Activated naive CD4-positive, alpha-beta T cell treated with anti-CD3 and anti-CD28 coated beads for 36 hours (primary cell): Measurements from ENCODE around the gene PEAK1. TPM values are rescaled to one million over a fixed set of nuclear protein-coding genes. Genes with fewer than 3 reads are reported as not detected.
A peak's percentile ranks its signal among the peaks of the same experiment; 100 is the strongest.

Source experiments
- CTCF ChIA-PET: fragments of 350-600 bp; sonication (Branson Sonifier 250); formaldehyde crosslinking; loops from one replicate; lab custom pipeline; 2021; ENCODE audit warnings: antibody characterized with exemption; lab: Charles Lee
- DNase-seq: peaks from one replicate; pipeline ENCODE4 v3.0.0-alpha.2; 2020
- H3K27ac Mint-ChIP-seq: one replicate; pipeline ENCODE4 v1.8.0; 2021; ENCODE audit warnings: mild to moderate bottlenecking, mixed read lengths
- H3K27me3 Mint-ChIP-seq: one replicate; pipeline ENCODE4 v1.8.0; 2021; ENCODE audit warnings: low read depth, mixed read lengths
- H3K36me3 Mint-ChIP-seq: one replicate; pipeline ENCODE4 v1.8.0; 2021; ENCODE audit warnings: low read depth, mixed read lengths
- H3K4me1 Mint-ChIP-seq: one replicate; pipeline ENCODE4 v1.8.0; 2021; ENCODE audit warnings: low read depth, mixed read lengths
- H3K4me3 Mint-ChIP-seq: one replicate; pipeline ENCODE4 v1.8.0; 2021; ENCODE audit warnings: mild to moderate bottlenecking, moderate library complexity, mixed read lengths
- H3K9me3 Mint-ChIP-seq: one replicate; pipeline ENCODE4 v1.8.0; 2021; ENCODE audit warnings: mixed read lengths
- intact Hi-C: fragments of 100-400 bp; cut with micrococcal nuclease; formaldehyde crosslinking; loops from one replicate; pipeline ENCODE4 v1.15.1; 2023
- total RNA-seq, 2 experiments: library from RNA; stranded (reverse); gene quantifications; one replicate each; pipeline ENCODE4 v1.2.3, GENCODE V29; 2021

The PEAK1 gene
- total RNA-seq, 2 experiments from 2014 or later = 26.6 to 28.0 TPM

GRCh38 chr15:77420610-77421369 is 886 bp upstream of the PEAK1 start, which contains the start of gene HMG20A:
Gene HMG20A, plus strand, starts transcription at chr15:77420888. Its CDS starts 37,520 bp downstream, at chr15:77458408.
- DNase-seq = peak; percentile 64
- H3K4me3 Mint-ChIP-seq = peak within 1 kb of the TSS; percentile 95
- CTCF ChIA-PET = interaction anchor here (1.3 kb wide), 1 partner anchor 9 kb away, joined by 4 read pairs; no protein-coding TSS in a partner anchor
- no peaks in the 10 kb centered on the region for H3K27me3 Mint-ChIP-seq
- peak within 1 kb of the TSS; percentile 98 for H3K27ac Mint-ChIP-seq
- intact Hi-C loops = loop anchor here (1.0 to 10.0 kb wide), 7 partner anchors 11 to 516 kb away; partner anchors contain the start of genes PSTPIP1, SCAPER and TSPAN3
- H3K36me3 Mint-ChIP-seq = peaks cover 4% of the 10 kb centered on the region
- H3K9me3 Mint-ChIP-seq = no peaks in the 10 kb centered on the region
- peaks cover 41% of the 10 kb centered on the region for H3K4me1 Mint-ChIP-seq

- peak; percentile 55 for DNase-seq
- Mint-ChIP-seq H3K27ac (peak overlapping the region; percentile 80), H3K4me3 (peak overlapping the region; percentile 90), H3K27me3 (no peaks in the 10 kb centered on the region), H3K36me3 (peaks cover 4% of the 10 kb centered on the region), H3K9me3 (no peaks in the 10 kb centered on the region), H3K4me1 (peaks cover 35% of the 10 kb centered on the region)
- CTCF ChIA-PET = interaction anchor here (0.8 to 1.9 kb wide), 4 partner anchors 9 to 101 kb away, joined by 3 to 6 read pairs (median 4); no protein-coding TSS in a partner anchor
- intact Hi-C loops = loop anchor here (2.0 kb wide), 1 partner anchor 16 kb away; no protein-coding TSS in a partner anchor
Measured at GRCh38 chr15:77418966-77419835, 703 bp downstream of the PEAK1 start.

GRCh38 chr15:77418391-77418965 is 1.4 kb downstream of the PEAK1 start:
- DNase-seq = no peak

GRCh38 chr15:77417602-77418001 is 2.3 kb downstream of the PEAK1 start:
- no peak for DNase-seq
- CTCF ChIA-PET = no interaction called here
- Mint-ChIP-seq H3K36me3 (peaks cover 4% of the 10 kb centered on the region), H3K27me3 (no peaks in the 10 kb centered on the region), H3K27ac (no peak overlapping the region), H3K4me1 (peaks cover 25% of the 10 kb centered on the region), H3K4me3 (no peak overlapping the region), H3K9me3 (no peaks in the 10 kb centered on the region)
- intact Hi-C loops = loop anchor here (2.0 kb wide), 1 partner anchor 15 kb away; no protein-coding TSS in a partner anchor

More at GRCh38 chr15:77418391-77418965, 1.4 kb downstream of the PEAK1 start:
- CTCF ChIA-PET = interaction anchor here (0.8 to 1.9 kb wide), 4 partner anchors 9 to 100 kb away, joined by 3 to 6 read pairs (median 4); no protein-coding TSS in a partner anchor
- Mint-ChIP-seq H3K27me3 (no peaks in the 10 kb centered on the region), H3K9me3 (no peaks in the 10 kb centered on the region), H3K36me3 (peaks cover 4% of the 10 kb centered on the region), H3K4me3 (peak overlapping the region; percentile 90), H3K4me1 (peaks cover 30% of the 10 kb centered on the region), H3K27ac (peak overlapping the region; percentile 80)
- intact Hi-C loops = loop anchor here (2.0 kb wide), 1 partner anchor 16 kb away; no protein-coding TSS in a partner anchor

- Mint-ChIP-seq H3K27me3 (no peaks in the 10 kb centered on the region), H3K27ac (no peak overlapping the region), H3K9me3 (no peaks in the 10 kb centered on the region), H3K4me1 (peaks cover 25% of the 10 kb centered on the region), H3K4me3 (no peak overlapping the region), H3K36me3 (peaks cover 4% of the 10 kb centered on the region)
- CTCF ChIA-PET = no interaction called here
- intact Hi-C loops = no loop called here
- DNase-seq = no peak
Measured at GRCh38 chr15:77416954-77417353, 3.0 kb downstream of the PEAK1 start.

- Mint-ChIP-seq H3K27ac (no peak overlapping the region), H3K36me3 (peaks cover 4% of the 10 kb centered on the region), H3K9me3 (no peaks in the 10 kb centered on the region), H3K4me1 (peaks cover 22% of the 10 kb centered on the region), H3K27me3 (no peaks in the 10 kb centered on the region), H3K4me3 (no peak overlapping the region)
- no peak for DNase-seq
- intact Hi-C loops = no loop called here
- CTCF ChIA-PET = no interaction called here
Measured at GRCh38 chr15:77416148-77416455, 3.8 kb downstream of the PEAK1 start.

GRCh38 chr15:77415450-77416147 is 4.3 kb downstream of the PEAK1 start:
- DNase-seq = no peak
- intact Hi-C loops = no loop called here

GRCh38 chr15:77414789-77415442 is 5.0 kb downstream of the PEAK1 start:
- H3K4me3 Mint-ChIP-seq = no peak overlapping the region
- peaks cover 31% of the 10 kb centered on the region for H3K4me1 Mint-ChIP-seq
- H3K27ac Mint-ChIP-seq = no peak overlapping the region
- H3K36me3 Mint-ChIP-seq = peaks cover 3% of the 10 kb centered on the region
- CTCF ChIA-PET = no interaction called here
- H3K9me3 Mint-ChIP-seq = no peaks in the 10 kb centered on the region
- intact Hi-C loops = no loop called here
- no peak for DNase-seq
- no peaks in the 10 kb centered on the region for H3K27me3 Mint-ChIP-seq

More at GRCh38 chr15:77415450-77416147, 4.3 kb downstream of the PEAK1 start:
- Mint-ChIP-seq H3K4me3 (no peak overlapping the region), H3K4me1 (peaks cover 25% of the 10 kb centered on the region), H3K9me3 (no peaks in the 10 kb centered on the region), H3K36me3 (peaks cover 3% of the 10 kb centered on the region), H3K27ac (no peak overlapping the region), H3K27me3 (no peaks in the 10 kb centered on the region)
- CTCF ChIA-PET = no interaction called here

GRCh38 chr15:77413699-77414349 is 6.1 kb downstream of the PEAK1 start:
- intact Hi-C loops = no loop called here
- no peak overlapping the region for H3K27ac Mint-ChIP-seq
- peaks cover 37% of the 10 kb centered on the region for H3K4me1 Mint-ChIP-seq
- H3K9me3 Mint-ChIP-seq = no peaks in the 10 kb centered on the region
- H3K36me3 Mint-ChIP-seq = peaks cover 2% of the 10 kb centered on the region
- no peak for DNase-seq
- CTCF ChIA-PET = no interaction called here
- H3K4me3 Mint-ChIP-seq = no peak overlapping the region
- H3K27me3 Mint-ChIP-seq = no peaks in the 10 kb centered on the region

- Mint-ChIP-seq H3K27me3 (no peaks in the 10 kb centered on the region), H3K9me3 (no peaks in the 10 kb centered on the region), H3K36me3 (peaks cover 2% of the 10 kb centered on the region), H3K27ac (no peak overlapping the region), H3K4me1 (peaks cover 30% of the 10 kb centered on the region), H3K4me3 (no peak overlapping the region)
- DNase-seq = no peak
- intact Hi-C loops = no loop called here
- CTCF ChIA-PET = no interaction called here
Measured at GRCh38 chr15:77412972-77413698, 6.8 kb downstream of the PEAK1 start.
